Inflammatory macrophage (primary cell): ENCODE data around the gene CRTC1.
A peak's percentile ranks its signal among the peaks of the same experiment; 100 is the strongest.

ENCODE experiments used
- DNase-seq, 2 donors: peaks; one replicate each; pipeline ENCODE4 v3.0.0-alpha.2; 2020 to 2022

The CRTC1 gene

GRCh38 chr19:18788529-18789421 lies 105.3 kb downstream of the CRTC1 start:
- DNase-seq, result no peak

DNA sequence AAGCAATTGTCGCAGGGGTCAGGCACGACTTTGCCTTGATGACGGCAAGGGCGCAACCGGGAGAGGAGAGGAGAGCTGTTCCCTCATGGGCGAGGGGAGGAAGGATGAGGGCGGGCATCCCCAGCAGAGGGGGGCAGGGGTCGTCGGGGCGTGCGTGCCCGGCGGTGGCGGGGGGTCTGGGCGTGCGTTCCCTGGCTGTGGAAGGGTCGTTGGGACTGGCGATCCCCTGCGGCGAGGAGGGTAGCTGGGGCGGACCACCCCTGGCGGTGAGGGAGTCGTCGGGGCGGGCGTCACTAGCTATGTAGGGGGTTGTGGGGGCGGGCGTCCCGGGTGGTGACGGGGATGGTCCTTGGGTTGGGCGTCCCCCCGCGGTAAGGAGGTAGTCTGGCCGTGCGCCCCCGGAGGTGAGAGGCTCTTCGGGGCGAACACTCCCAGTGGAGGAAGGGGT lies 106.0 kb downstream of the CRTC1 start:
- DNase-seq, result no peak

- DNase-seq, result peak; percentile 7 to 15
These were observed 106.5 kb downstream of the CRTC1 start for GRCh38 chr19:18789883-18790565.

GRCh38 chr19:18790566-18791314 lies 107.3 kb downstream of the CRTC1 start, which contains the start of gene COMP:
TSS of gene COMP (minus strand) at chr19:18791305. CDS start at chr19:18791269, 36 bp downstream.
- no peak for DNase-seq

DNA sequence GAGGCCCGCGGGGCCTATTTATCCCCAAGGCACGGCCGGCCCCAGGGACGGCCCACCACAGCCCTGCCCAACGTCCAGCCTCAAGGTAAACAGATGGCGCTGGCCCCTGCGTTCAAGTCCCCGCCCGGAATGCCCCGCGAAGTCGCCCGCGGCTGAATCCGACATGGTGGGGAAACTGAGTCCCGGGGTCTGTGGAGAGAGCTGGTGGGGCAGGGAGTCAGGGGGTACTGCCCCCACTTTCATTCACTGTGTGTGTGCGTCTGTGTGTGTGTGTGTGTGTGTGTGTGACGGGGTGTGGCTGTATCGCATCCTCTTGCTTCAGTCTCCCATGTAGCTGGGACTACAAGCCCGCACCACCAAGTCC lies 107.8 kb downstream of the CRTC1 start:
- DNase-seq, result no peak

- DNase-seq, result no peak
These were observed 109.2 kb downstream of the CRTC1 start for GRCh38 chr19:18792661-18793060.

- no peak for DNase-seq
These were observed 109.9 kb downstream of the CRTC1 start for GRCh38 chr19:18793144-18794028.

- no peak for DNase-seq
These were observed 110.5 kb downstream of the CRTC1 start for GRCh38 chr19:18794029-18794313.

GRCh38 chr19:18794692-18795091 lies 111.2 kb downstream of the CRTC1 start:
- DNase-seq, result no peak

- peak; percentile 9 to 45 for DNase-seq
These were observed 112.1 kb downstream of the CRTC1 start for GRCh38 chr19:18795540-18795939.

DNA sequence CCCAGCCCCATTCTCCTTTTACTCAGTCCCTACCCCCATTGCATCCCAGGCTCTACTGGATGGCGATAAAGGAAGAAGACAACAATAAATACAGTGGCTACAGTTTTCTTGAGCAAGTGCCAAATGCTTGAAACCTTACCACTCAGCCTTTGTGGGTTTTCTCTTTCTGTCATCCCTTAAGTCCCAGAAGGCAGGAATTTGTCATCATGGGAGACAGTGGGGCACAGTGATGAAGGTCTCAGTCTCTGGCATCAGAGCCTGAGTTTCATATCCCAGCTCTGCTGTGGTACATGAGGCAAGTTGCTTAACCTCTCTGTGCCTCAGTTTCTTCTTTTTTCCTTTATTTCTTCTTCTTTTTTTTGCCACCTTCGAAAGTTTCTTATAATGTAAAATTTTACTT lies 112.8 kb downstream of the CRTC1 start:
- DNase-seq, result no peak

DNA sequence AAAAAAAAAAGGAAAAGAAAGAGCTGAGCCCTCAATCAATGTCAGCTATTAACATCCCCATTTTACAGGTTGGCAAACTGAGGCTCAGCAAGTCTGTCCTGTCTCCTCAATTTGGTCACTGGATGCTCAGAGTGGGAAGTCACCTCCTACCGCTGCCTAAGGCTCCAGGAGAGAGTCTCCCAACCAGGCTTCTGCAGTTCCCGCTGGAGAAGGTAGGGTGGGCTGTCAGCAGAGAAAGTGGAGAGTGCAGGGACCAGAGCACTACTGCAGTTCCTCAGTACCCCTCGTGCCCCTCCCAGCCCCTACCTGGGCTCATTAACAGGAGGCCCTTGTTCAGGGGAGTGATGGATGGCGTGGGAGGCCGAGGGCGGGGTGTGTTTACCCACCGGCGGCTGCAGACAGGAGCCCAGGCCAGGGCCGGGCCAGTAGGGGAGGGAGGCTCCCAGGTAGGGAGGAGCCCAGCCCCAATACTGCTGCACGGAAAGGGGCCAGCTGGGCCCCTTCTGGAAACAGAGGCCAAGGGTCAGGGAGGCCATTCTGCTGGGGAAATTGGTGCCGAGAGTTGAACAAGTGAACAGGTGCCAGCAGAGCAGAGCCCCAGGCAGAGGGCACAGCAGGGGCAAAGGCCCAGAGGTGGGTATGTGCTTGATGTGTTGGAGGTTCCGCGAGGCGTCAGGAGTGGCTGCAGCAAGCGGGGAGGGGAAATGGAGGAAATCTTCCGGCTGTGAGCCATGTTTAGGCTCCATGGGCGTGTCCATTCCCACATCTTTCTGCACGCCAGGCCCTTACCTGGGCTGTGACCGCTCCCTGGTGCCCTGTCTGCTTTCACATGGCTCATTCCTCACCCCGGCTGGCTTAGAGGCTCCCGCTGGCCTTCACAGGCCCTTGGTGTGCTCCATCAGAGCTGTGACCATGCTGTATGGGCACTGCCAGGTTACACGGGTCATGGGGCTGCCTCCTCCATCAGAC lies 115.2 kb downstream of the CRTC1 start:
- DNase-seq, result no peak

- DNase-seq, result no peak
These were observed 116.0 kb downstream of the CRTC1 start for GRCh38 chr19:18799389-18799970.

DNA sequence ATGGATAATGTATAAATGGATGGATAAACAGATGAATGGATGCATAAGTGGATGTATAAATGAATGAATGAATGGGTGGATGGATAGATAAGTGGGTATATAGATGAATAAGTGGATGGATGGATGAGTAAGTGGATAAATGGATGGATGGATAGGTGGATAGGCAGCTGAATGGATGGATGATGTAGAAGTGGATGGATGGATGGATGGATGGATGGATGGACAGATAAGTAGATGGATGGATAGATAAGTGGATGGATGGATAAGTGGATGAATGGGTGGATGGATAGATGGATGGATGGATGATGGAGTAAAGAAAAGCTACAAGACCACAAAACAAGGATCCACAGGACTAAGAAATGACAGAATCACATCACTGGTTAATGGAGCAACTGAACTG lies 116.6 kb downstream of the CRTC1 start:
- no peak for DNase-seq

- DNase-seq, result no peak
These were observed 117.2 kb downstream of the CRTC1 start for GRCh38 chr19:18800636-18801035.

- no peak for DNase-seq
These were observed 118.9 kb downstream of the CRTC1 start for GRCh38 chr19:18802354-18802753.

DNA sequence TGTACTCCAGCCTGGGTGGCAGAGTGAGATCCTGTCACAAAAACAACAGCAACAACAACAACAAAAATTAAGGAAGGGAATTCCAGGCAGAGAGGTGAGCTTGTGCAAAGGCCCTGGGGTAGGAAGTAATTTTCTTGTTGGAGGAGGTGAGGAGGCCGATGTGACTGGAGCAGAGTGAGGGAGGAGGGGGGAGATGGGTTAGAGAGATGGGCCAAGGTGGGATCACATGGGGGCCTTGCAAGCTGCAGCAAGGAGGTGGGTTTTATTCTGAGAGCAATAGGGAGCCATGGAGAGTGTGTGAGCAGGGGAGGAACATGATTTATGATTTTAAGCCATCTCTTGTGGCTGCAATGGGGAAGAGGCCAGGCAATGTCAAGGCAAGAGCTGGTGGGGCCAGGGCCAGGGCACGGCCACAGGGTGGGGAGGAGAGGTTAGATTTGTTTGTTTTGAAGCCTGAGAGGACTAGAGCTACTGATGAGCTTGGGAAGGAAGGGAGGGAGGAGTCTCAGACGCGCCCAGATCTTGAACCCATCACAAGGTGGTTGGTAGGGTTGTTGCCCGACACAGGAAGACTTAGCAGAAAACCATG lies 120.2 kb downstream of the CRTC1 start:
- DNase-seq, result no peak

GRCh38 chr19:18804139-18804601 lies 120.7 kb downstream of the CRTC1 start:
- DNase-seq, result no peak

GRCh38 chr19:18804643-18805042 lies 121.2 kb downstream of the CRTC1 start:
- DNase-seq, result no peak

DNA sequence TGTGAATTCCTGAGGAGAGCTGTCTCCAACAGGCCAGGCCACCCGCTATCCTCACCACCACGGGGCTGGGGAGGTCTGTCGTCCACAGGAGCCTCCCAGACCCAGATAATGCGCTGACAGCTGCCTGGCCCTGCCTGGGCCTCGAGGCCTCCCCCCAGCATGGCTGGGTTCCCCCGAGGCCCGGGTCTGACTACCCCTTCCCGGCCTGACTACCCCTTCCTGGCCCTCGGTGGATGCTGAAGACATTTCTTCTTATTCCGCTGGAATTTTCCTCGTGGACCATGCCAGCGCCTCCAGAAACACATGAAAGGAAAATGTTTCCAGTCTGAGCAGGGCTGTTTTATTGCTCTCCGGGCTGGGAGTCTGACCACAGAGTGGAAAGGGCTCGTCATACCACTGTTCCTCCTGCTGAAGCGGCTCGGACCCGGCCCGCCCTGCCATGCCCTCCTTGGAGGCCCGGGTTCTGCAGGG lies 124.4 kb downstream of the CRTC1 start:
- no peak for DNase-seq
